ENCODE data around the gene FAM185A.

FAM185A gene

DNA sequence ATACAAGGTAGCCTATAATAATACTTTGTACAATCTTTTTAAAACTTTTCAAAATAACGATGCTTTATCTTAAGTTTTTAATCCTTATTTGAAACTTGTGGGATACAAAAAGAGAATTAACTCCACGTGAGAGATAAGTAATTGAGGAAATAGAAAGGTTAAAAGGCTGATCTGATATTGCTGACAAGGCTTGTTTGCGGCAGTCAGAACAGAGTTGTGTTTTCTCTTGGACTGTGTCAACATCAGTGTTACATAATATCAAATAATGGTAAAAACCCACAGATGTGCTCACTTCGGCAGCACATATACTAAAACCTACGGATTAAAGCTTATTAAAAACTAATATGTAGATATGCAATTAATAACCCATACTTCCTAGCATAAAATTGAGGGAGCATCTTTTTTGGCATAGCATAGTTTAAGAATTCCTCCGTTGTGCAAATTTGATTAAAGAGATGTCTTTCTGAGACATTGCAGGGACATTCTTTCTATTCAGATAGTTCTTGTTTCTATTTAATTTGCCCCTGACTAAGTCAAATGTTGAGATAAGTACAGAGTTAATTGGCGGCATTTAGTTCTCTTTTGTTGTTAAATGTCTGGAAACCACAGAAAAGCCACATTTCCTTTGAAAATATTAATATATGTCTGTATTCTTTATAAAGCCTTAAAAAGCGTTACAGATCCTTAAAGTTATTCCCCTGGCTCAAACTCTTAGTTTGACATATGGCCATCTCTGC, 63.3 kb downstream of the FAM185A start:
- TF ChIP-seq, protein P1, sequence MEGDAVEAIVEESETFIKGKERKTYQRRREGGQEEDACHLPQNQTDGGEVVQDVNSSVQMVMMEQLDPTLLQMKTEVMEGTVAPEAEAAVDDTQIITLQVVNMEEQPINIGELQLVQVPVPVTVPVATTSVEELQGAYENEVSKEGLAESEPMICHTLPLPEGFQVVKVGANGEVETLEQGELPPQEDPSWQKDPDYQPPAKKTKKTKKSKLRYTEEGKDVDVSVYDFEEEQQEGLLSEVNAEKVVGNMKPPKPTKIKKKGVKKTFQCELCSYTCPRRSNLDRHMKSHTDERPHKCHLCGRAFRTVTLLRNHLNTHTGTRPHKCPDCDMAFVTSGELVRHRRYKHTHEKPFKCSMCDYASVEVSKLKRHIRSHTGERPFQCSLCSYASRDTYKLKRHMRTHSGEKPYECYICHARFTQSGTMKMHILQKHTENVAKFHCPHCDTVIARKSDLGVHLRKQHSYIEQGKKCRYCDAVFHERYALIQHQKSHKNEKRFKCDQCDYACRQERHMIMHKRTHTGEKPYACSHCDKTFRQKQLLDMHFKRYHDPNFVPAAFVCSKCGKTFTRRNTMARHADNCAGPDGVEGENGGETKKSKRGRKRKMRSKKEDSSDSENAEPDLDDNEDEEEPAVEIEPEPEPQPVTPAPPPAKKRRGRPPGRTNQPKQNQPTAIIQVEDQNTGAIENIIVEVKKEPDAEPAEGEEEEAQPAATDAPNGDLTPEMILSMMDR (IDR thresholded peaks at IDR 0.05; ENCODE audit: low read depth, low read length, missing control alignments): no peak
- DNase-seq (ENCODE audit: low read depth): no peak
- no peak overlapping the region for H3K4me3 ChIP-seq (ENCODE audit: low read depth, low read length)

DNA sequence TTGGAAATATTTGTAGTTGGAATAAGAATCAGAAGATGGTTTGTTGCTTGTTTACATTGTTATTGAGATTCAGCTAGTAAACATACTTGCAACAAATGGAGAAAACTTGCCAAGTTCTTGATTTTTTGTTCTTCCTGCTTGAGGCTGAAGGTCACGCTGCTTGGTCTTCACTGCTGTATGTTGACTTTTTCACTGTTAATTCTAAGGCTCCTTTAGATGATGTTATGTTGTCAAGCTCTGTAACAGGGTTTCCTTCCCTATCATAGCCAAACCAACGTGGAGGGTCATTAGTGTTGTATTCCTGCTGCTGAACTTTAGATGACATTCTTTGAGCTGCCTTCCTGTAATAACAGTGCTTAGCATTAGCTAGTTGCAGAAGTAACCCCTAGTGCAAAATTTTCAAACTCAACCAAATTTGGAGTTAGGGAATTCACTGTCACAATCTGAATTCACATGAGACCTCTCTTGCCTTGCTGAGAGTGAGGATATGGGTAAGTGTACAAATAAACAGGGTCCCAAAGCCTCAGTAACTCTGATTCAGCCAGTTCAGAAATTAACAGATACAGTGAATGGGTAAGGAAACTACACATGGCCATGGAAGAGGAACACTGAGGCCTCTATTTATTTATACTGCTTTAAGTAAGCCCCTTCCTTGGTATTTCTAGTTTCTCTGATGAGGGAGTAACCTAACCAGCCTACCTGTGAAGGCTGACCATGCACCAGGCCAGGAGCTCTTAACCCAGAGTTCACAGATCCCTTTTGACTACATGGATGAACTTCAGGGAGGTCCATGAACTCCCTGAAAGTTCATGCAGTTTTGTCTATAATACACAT, 64.6 kb downstream of the FAM185A start:
- no peak overlapping the region for H3K4me3 ChIP-seq (ENCODE audit: low read depth, low read length)
- TF ChIP-seq, protein P1 (IDR thresholded peaks at IDR 0.05; ENCODE audit: low read depth, low read length, missing control alignments): no peak
- DNase-seq (ENCODE audit: low read depth): no peak

DNA sequence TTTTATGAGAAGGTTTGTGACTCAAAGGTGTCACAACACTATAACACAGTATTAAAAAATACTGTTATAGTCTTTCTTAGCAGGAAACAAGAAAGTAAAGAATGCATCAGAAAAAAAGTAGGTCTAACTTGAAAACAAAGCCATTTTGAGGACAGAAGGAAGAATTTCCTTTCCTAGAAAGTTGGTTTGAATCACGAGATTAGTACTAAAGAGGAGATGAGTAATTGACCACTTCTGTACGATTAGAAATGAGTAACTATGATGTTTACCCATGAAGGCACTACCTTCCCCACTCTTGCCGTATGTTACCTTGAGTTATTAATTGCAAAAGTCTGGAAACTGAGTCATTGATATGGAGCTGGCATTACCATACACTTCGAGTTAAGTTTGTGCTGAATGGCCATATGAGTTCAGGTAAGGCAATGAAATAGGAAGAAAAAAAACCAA, 65.2 kb downstream of the FAM185A start:
- H3K4me3 ChIP-seq (ENCODE audit: low read depth, low read length): no peak overlapping the region
- no peak for DNase-seq (ENCODE audit: low read depth)
- TF ChIP-seq, protein P1 (IDR thresholded peaks at IDR 0.05; ENCODE audit: low read depth, low read length, missing control alignments): no peak

DNA sequence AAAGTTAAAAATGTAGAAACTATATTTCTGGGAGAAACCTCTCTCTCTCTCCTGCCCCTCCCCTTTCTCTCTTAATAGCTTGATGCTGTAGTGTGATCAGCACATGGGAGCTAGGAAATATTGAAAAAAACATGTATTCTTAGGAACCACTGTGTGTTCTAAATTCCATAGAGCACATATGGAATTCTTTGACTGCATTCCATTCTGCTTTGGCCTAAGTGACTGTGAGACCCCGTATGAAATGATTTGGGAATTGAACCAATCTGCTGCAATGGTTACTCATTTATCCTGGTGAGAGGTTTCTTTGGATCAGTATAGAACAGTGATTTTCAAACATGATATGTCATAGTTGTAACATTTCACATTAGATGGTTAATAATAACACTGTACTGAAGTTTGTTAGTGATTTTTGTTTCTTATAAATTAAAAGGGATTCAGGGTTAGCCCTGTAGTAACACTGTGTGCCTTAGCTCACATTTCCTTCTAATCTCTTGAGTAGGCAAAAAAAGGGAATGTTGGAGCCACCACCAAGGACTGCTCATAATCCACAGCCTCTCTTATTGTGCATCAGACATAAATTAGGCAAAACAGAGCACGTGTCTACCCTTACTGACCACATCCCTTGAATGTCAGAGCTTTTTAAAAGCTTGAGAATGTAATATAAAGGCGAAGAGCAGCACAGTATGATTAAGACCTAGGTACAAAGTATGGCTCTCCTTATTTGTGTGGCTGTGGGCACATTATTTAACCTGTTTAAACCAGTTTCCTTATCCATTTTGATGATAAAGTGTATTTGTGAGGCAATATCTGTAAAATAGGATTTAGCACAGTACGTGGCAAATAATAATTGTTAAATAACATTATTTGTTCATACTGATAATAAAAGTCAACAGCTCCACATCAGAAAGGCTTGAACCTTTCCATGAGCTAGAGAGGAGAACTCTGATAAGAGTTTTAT, 69.1 kb downstream of the FAM185A start:
- TF ChIP-seq, protein P1 (IDR thresholded peaks at IDR 0.05; ENCODE audit: low read depth, low read length, missing control alignments): no peak
- H3K4me3 ChIP-seq (ENCODE audit: low read depth, low read length): no peak overlapping the region
- DNase-seq (ENCODE audit: low read depth): no peak

DNA sequence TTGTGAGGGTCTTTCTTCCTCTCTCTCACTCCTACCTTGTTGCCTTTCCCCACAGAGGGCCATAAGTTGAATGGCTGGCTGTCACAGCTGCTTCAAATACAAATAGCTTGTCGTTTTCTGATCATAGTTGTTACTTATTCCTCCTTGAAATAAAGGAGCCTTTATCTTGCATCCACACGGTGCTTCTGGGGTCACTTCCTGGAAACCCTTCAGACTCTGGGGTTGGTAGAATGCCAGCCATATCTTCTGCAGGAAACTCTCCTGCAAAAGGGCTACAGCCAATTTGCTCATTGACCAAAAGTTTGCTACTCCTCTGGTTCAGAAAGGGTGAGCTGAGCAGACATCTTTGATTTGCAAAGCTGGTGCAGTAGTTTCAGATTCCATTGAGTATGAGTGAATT, 70.4 kb downstream of the FAM185A start:
- TF ChIP-seq, protein P1 (IDR thresholded peaks at IDR 0.05; ENCODE audit: low read depth, low read length, missing control alignments): no peak
- DNase-seq (ENCODE audit: low read depth): no peak

DNA sequence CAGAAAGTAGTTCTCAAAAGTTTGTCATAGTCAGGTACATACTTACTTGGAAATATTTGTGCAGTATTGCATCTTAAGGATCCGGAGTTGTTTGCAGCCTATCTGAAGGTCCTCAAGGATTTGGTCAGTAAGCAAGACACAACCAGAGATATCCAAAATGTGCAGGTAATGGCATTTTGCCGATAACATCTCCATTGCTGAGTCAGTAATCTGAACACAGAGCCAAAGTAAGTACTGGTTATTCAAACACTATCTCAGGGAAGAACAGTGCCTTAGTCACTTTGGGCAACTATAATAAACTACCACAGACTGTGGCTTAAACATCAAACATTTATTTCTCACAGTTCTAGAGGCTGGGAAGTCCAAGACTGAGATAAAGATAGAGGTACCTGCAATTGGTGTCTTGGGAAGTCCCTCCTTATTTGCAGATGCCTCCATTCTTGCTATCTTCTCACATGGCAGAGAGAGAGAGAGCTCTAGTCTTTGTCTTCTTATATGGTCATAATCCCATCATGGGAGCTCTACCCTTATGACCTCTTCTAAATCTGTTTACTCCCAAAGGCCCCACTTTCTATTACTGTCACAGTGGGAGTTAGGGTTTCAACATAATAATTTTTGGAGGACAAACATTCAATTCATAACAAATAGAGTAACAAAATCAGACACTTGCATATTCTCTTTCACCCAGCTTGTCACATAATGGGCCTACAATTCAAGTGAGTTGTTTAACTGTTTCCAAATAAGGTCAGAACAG, 73.4 kb downstream of the FAM185A start:
- DNase-seq (ENCODE audit: low read depth): no peak
- TF ChIP-seq, protein P1 (IDR thresholded peaks at IDR 0.05; ENCODE audit: low read depth, low read length, missing control alignments): no peak
- H3K4me3 ChIP-seq (ENCODE audit: low read depth, low read length): no peak overlapping the region

More for the DNA sequence above, 70.4 kb downstream of the FAM185A start:
- no peak overlapping the region for H3K4me3 ChIP-seq (ENCODE audit: low read depth, low read length)
